GM23338 (cell line): ENCODE data around the gene DNAH17. TPM values are rescaled to one million over a fixed set of nuclear protein-coding genes. Genes with fewer than 3 reads are reported as not detected.

Experiments
- ATAC-seq: fragments of 200-7000 bp; cut with Tn5 transposase; 3 replicates; pipeline ENCODE4 v1.9.1; 2020
- DNase-seq: peaks from one replicate; pipeline ENCODE4 v3.0.0-alpha.2; 2015; ENCODE audit warnings: low spot score
- H2AFZ ChIP-seq: fragments of 200-600 bp; sonication (generic); 2 replicates; pipeline ENCODE4 v1.8.0; 2016; ENCODE audit warnings: antibody characterized with exemption, mild to moderate bottlenecking, moderate library complexity
- H3F3A ChIP-seq: fragments of 200-600 bp; sonication (generic); replicated peaks from 2 replicates; pipeline ENCODE4 v1.8.0; 2017; ENCODE audit warnings: antibody characterized with exemption, mixed run types, low read depth
- H3K27ac ChIP-seq: fragments of 200-600 bp; sonication (generic); 2 replicates; pipeline ENCODE4 v1.6.1; 2016; ENCODE audit warnings: low read depth
- H3K27me3 ChIP-seq: fragments of 200-600 bp; sonication (generic); 2 replicates; pipeline ENCODE4 v1.8.0; 2016; ENCODE audit warnings: mild to moderate bottlenecking, mixed run types, moderate library complexity; ENCODE audit not compliant: insufficient read depth
- H3K36me3 ChIP-seq: fragments of 200-600 bp; sonication (generic); 2 replicates; pipeline ENCODE4 v1.8.0; 2016; ENCODE audit warnings: mild to moderate bottlenecking; ENCODE audit not compliant: insufficient read depth
- H3K4me1 ChIP-seq: fragments of 200-600 bp; sonication (generic); 2 replicates; pipeline ENCODE4 v1.8.0; 2016; ENCODE audit warnings: mild to moderate bottlenecking, moderate library complexity; ENCODE audit not compliant: insufficient read depth
- H3K4me2 ChIP-seq: fragments of 200-600 bp; sonication (generic); 2 replicates; pipeline ENCODE4 v1.7.1; 2017; ENCODE audit warnings: mixed run types
- H3K4me3 ChIP-seq: fragments of 200-600 bp; sonication (generic); 2 replicates; pipeline ENCODE4 v1.6.1; 2016; ENCODE audit warnings: mixed run types
- H3K79me2 ChIP-seq: fragments of 200-600 bp; sonication (generic); replicated peaks from 2 replicates; pipeline ENCODE4 v1.8.0; 2017; ENCODE audit warnings: mild to moderate bottlenecking; ENCODE audit not compliant: insufficient read depth
- H3K9me2 ChIP-seq: fragments of 200-600 bp; sonication (generic); 2 replicates; pipeline ENCODE4 v1.8.0; 2017; ENCODE audit not compliant: insufficient read depth
- H4K20me1 ChIP-seq: fragments of 200-600 bp; sonication (generic); replicated peaks from 2 replicates; pipeline ENCODE4 v1.8.0; 2017; ENCODE audit warnings: mild to moderate bottlenecking; ENCODE audit not compliant: insufficient read depth
- H3K27ac Mint-ChIP-seq: 2 replicates; pipeline ENCODE4 v1.8.0; 2020; ENCODE audit warnings: inconsistent platforms, mild to moderate bottlenecking, moderate library complexity, mixed read lengths
- H3K27me3 Mint-ChIP-seq: 3 replicates; pipeline ENCODE4 v1.8.0; 2022; ENCODE audit warnings: low read depth, mild to moderate bottlenecking, moderate library complexity, mixed read lengths, inconsistent platforms; ENCODE audit not compliant: insufficient read depth, poor library complexity
- H3K36me3 Mint-ChIP-seq: 3 replicates; pipeline ENCODE4 v1.8.0; 2021; ENCODE audit warnings: low read depth, mild to moderate bottlenecking, inconsistent platforms, moderate library complexity, mixed read lengths
- H3K4me1 Mint-ChIP-seq: 3 replicates; pipeline ENCODE4 v1.8.0; 2020; ENCODE audit warnings: mild to moderate bottlenecking, inconsistent platforms, mixed read lengths
- H3K4me3 Mint-ChIP-seq: 3 replicates; pipeline ENCODE4 v1.8.0; 2021; ENCODE audit warnings: moderate library complexity, mild to moderate bottlenecking, inconsistent platforms, mixed read lengths
- H3K9me3 Mint-ChIP-seq: 3 replicates; pipeline ENCODE4 v1.8.0; 2020; ENCODE audit warnings: moderate library complexity, mild to moderate bottlenecking, inconsistent platforms, mixed read lengths
- CREB1 ChIP-seq: fragments of 250-450 bp; sonication (Bioruptor Pico); IDR thresholded peaks from 2 replicates; pipeline ENCODE4 v1.5.0; 2020; ENCODE audit warnings: low read depth, mild to moderate bottlenecking, moderate library complexity
- EZH2 ChIP-seq: fragments of 200-600 bp; sonication (generic); IDR thresholded peaks from one replicate; pipeline ENCODE4 v1.8.0; 2017; ENCODE audit warnings: antibody characterized with exemption, mild to moderate bottlenecking, low read depth; ENCODE audit not compliant: unreplicated experiment
- EZH2phosphoT487 ChIP-seq: fragments of 200-600 bp; sonication (generic); IDR thresholded peaks from one replicate; pipeline ENCODE4 v1.8.1; 2018; ENCODE audit warnings: antibody characterized with exemption; ENCODE audit not compliant: unreplicated experiment
- JUNB ChIP-seq: IDR thresholded peaks from one replicate; pipeline ENCODE4 v1.6.1; 2016; ENCODE audit warnings: antibody characterized with exemption; ENCODE audit not compliant: unreplicated experiment
- POLR2AphosphoS5 ChIP-seq: IDR thresholded peaks from 2 replicates; pipeline ENCODE4 v1.6.1; 2016; ENCODE audit warnings: antibody characterized with exemption, low read depth
- STAT1 ChIP-seq: IDR thresholded peaks from one replicate; pipeline ENCODE4 v1.6.1; 2016; ENCODE audit warnings: antibody characterized with exemption; ENCODE audit not compliant: unreplicated experiment
- ZNF114 ChIP-seq: fragments of 250-450 bp; sonication (Bioruptor Pico); IDR thresholded peaks from 2 replicates; pipeline ENCODE4 v1.5.0; 2020; ENCODE audit warnings: mild to moderate bottlenecking, moderate library complexity
- ZNF331 ChIP-seq: fragments of 250-450 bp; sonication (Bioruptor Pico); IDR thresholded peaks from 2 replicates; pipeline ENCODE4 v1.5.0; 2020; ENCODE audit warnings: low read depth, mild to moderate bottlenecking, moderate library complexity
- long read RNA-seq: library from polyadenylated mRNA; unstranded; transcript quantifications from one replicate; pipeline ENCODE4 v2.0.0, GENCODE V29; 2020; ENCODE audit not compliant: unreplicated experiment
- polyA plus RNA-seq: library from polyadenylated mRNA; unstranded; fragments of >200 nt; fragmentation: Nextera tagmentation; extraction: Ambion mirVana; gene quantifications from 2 replicates; pipeline ENCODE4 v1.2.1, GENCODE V29; 2016
- total RNA-seq: library from RNA; depleted of rRNA; stranded (reverse); fragments of >200 nt; shearing (Covaris generic); gene quantifications from 2 replicates; pipeline ENCODE4 v1.2.3, GENCODE V29; 2014; rRNA removed
- TF ChIP-seq, protein P1 (sequence below): IDR thresholded peaks from one replicate; pipeline ENCODE4 v1.6.1; 2018; ENCODE audit warnings: antibody characterized with exemption; ENCODE audit not compliant: unreplicated experiment
- TF ChIP-seq, protein P2 (sequence below): fragments of 250-450 bp; sonication (Bioruptor Pico); IDR thresholded peaks from 2 replicates; pipeline ENCODE4 v1.5.0; 2020; ENCODE audit warnings: mild to moderate bottlenecking, moderate library complexity

The DNAH17 gene
- total RNA-seq (0.59 and 1.5 TPM in 2 replicates), polyA plus RNA-seq (2.0 and 2.2 TPM in 2 replicates)
- long read RNA-seq, partial matches to known transcripts, result 0 of 6 reads
- long read RNA-seq, other reads (novel, unspliced or antisense), result 6 of 6 reads

- Histone ChIP-seq H3K4me3 (no peak within 1 kb of the TSS), H3K4me1 (peaks cover 8% of the 10 kb centered on the region), H3K27ac (no peak within 1 kb of the TSS), H3K9me2 (peaks cover 8% of the 10 kb centered on the region; the same call in 1 of the 2 replicates), H3K36me3 (no peaks in the 10 kb centered on the region), H2AFZ (0 out of 2 replicates have a peak within 1 kb of the TSS, but pooled peaks have one; percentile 63), H3K79me2 (no peaks in the 10 kb centered on the region), H3K27me3 (no peaks in the 10 kb centered on the region), H3F3A (no peaks in the 10 kb centered on the region), H4K20me1 (no peaks in the 10 kb centered on the region), H3K4me2 (no peak within 1 kb of the TSS)
- Mint-ChIP-seq H3K36me3 (no peaks in the 10 kb centered on the region), H3K27me3 (peaks cover 22% of the 10 kb centered on the region), H3K27ac (no peak within 1 kb of the TSS), H3K4me1 (peaks cover 31% of the 10 kb centered on the region), H3K9me3 (no peaks in the 10 kb centered on the region; the same call in 2 of the 3 replicates), H3K4me3 (no peak within 1 kb of the TSS)
- no peak for ATAC-seq
- DNase-seq, result no peak
- TF ChIP-seq, protein P1, sequence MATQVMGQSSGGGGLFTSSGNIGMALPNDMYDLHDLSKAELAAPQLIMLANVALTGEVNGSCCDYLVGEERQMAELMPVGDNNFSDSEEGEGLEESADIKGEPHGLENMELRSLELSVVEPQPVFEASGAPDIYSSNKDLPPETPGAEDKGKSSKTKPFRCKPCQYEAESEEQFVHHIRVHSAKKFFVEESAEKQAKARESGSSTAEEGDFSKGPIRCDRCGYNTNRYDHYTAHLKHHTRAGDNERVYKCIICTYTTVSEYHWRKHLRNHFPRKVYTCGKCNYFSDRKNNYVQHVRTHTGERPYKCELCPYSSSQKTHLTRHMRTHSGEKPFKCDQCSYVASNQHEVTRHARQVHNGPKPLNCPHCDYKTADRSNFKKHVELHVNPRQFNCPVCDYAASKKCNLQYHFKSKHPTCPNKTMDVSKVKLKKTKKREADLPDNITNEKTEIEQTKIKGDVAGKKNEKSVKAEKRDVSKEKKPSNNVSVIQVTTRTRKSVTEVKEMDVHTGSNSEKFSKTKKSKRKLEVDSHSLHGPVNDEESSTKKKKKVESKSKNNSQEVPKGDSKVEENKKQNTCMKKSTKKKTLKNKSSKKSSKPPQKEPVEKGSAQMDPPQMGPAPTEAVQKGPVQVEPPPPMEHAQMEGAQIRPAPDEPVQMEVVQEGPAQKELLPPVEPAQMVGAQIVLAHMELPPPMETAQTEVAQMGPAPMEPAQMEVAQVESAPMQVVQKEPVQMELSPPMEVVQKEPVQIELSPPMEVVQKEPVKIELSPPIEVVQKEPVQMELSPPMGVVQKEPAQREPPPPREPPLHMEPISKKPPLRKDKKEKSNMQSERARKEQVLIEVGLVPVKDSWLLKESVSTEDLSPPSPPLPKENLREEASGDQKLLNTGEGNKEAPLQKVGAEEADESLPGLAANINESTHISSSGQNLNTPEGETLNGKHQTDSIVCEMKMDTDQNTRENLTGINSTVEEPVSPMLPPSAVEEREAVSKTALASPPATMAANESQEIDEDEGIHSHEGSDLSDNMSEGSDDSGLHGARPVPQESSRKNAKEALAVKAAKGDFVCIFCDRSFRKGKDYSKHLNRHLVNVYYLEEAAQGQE, result no peak
- no peak for TF ChIP-seq CREB1 (CRISPR knock-in tag)
- no peak for TF ChIP-seq EZH2
- TF ChIP-seq ZNF331 (CRISPR knock-in tag), result no peak
Measured at GRCh38 chr17:78577296-78577695, at the start of gene DNAH17. DNAH17 (minus strand) TSS chr17:78577396; CDS start chr17:78575057, 2,339 bp downstream.

GRCh38 chr17:78624324-78625151 is 47.3 kb upstream of the DNAH17 start:
- H3K79me2 ChIP-seq, result no peaks in the 10 kb centered on the region
- H3K4me1 ChIP-seq, result no peaks in the 10 kb centered on the region
- no peaks in the 10 kb centered on the region for H3K36me3 ChIP-seq
- peaks cover 3% of the 10 kb centered on the region; the same call in 1 of the 3 replicates for H3K9me3 Mint-ChIP-seq
- H3K4me1 Mint-ChIP-seq, result peaks cover 2% of the 10 kb centered on the region; the same call in 2 of the 3 replicates
- no peak overlapping the region for H2AFZ ChIP-seq
- H3K27ac ChIP-seq, result no peak overlapping the region
- DNase-seq (no peak), ATAC-seq (no peak)
- H3K27me3 ChIP-seq, result no peaks in the 10 kb centered on the region
- H3K27me3 Mint-ChIP-seq, result peaks cover 2% of the 10 kb centered on the region
- no peak overlapping the region for H3K4me3 ChIP-seq
- no peak overlapping the region for H3K27ac Mint-ChIP-seq
- no peaks in the 10 kb centered on the region for H3K9me2 ChIP-seq
- H3K4me3 Mint-ChIP-seq, result no peak overlapping the region
- H3F3A ChIP-seq, result no peaks in the 10 kb centered on the region
- H4K20me1 ChIP-seq, result no peaks in the 10 kb centered on the region
- 0 out of 3 replicates have a peak, but pooled peaks cover 2% of the 10 kb centered on the region for H3K36me3 Mint-ChIP-seq
- H3K4me2 ChIP-seq, result no peak overlapping the region
- TF ChIP-seq EZH2phosphoT487 (no peak), POLR2AphosphoS5 (no peak), EZH2 (no peak), ZNF114 (CRISPR knock-in tag) (no peak), JUNB (no peak), STAT1 (no peak)
- TF ChIP-seq, protein P2, sequence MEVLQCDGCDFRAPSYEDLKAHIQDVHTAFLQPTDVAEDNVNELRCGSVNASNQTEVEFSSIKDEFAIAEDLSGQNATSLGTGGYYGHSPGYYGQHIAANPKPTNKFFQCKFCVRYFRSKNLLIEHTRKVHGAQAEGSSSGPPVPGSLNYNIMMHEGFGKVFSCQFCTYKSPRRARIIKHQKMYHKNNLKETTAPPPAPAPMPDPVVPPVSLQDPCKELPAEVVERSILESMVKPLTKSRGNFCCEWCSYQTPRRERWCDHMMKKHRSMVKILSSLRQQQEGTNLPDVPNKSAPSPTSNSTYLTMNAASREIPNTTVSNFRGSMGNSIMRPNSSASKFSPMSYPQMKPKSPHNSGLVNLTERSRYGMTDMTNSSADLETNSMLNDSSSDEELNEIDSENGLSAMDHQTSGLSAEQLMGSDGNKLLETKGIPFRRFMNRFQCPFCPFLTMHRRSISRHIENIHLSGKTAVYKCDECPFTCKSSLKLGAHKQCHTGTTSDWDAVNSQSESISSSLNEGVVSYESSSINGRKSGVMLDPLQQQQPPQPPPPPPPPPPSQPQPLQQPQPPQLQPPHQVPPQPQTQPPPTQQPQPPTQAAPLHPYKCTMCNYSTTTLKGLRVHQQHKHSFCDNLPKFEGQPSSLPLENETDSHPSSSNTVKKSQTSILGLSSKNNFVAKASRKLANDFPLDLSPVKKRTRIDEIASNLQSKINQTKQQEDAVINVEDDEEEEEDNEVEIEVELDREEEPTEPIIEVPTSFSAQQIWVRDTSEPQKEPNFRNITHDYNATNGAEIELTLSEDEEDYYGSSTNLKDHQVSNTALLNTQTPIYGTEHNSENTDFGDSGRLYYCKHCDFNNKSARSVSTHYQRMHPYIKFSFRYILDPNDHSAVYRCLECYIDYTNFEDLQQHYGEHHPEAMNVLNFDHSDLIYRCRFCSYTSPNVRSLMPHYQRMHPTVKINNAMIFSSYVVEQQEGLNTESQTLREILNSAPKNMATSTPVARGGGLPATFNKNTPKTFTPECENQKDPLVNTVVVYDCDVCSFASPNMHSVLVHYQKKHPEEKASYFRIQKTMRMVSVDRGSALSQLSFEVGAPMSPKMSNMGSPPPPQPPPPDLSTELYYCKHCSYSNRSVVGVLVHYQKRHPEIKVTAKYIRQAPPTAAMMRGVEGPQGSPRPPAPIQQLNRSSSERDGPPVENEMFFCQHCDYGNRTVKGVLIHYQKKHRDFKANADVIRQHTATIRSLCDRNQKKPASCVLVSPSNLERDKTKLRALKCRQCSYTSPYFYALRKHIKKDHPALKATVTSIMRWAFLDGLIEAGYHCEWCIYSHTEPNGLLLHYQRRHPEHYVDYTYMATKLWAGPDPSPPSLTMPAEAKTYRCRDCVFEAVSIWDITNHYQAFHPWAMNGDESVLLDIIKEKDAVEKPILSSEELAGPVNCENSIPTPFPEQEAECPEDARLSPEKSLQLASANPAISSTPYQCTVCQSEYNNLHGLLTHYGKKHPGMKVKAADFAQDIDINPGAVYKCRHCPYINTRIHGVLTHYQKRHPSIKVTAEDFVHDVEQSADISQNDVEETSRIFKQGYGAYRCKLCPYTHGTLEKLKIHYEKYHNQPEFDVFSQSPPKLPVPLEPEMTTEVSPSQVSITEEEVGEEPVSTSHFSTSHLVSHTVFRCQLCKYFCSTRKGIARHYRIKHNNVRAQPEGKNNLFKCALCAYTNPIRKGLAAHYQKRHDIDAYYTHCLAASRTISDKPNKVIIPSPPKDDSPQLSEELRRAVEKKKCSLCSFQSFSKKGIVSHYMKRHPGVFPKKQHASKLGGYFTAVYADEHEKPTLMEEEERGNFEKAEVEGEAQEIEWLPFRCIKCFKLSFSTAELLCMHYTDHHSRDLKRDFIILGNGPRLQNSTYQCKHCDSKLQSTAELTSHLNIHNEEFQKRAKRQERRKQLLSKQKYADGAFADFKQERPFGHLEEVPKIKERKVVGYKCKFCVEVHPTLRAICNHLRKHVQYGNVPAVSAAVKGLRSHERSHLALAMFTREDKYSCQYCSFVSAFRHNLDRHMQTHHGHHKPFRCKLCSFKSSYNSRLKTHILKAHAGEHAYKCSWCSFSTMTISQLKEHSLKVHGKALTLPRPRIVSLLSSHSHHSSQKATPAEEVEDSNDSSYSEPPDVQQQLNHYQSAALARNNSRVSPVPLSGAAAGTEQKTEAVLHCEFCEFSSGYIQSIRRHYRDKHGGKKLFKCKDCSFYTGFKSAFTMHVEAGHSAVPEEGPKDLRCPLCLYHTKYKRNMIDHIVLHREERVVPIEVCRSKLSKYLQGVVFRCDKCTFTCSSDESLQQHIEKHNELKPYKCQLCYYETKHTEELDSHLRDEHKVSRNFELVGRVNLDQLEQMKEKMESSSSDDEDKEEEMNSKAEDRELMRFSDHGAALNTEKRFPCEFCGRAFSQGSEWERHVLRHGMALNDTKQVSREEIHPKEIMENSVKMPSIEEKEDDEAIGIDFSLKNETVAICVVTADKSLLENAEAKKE (CRISPR knock-in tag), result no peak
